HCT116 (cell line): ENCODE data around the gene NKTR.

Experiments
- POLR2A ChIP-seq: IDR thresholded peaks from 2 replicates; pipeline ENCODE4 v1.7.0; 2011; ENCODE audit warnings: borderline replicate concordance; ENCODE audit not compliant: insufficient read depth, insufficient read length; ENCODE audit errors: extremely low read depth
- TF ChIP-seq, protein P1 (sequence below), 3 experiments: fragments of 200-600 bp in 1 of 3; sonication (generic) in 1 of 3; IDR thresholded peaks in 2 of 3; conservative IDR thresholded peaks in 1 of 3; 2 replicates each; pipeline ENCODE4 v1.5.1; 2012 to 2017; ENCODE audit warnings: low read depth in 2 of 3, low read length in 2 of 3, antibody characterized with exemption in 1 of 3, borderline replicate concordance in 1 of 3, control low read depth in 1 of 3, mild to moderate bottlenecking in 1 of 3, mixed read lengths in 1 of 3, mixed run types in 1 of 3, moderate library complexity in 1 of 3; ENCODE audit not compliant: insufficient read depth in 1 of 3

DNA sequence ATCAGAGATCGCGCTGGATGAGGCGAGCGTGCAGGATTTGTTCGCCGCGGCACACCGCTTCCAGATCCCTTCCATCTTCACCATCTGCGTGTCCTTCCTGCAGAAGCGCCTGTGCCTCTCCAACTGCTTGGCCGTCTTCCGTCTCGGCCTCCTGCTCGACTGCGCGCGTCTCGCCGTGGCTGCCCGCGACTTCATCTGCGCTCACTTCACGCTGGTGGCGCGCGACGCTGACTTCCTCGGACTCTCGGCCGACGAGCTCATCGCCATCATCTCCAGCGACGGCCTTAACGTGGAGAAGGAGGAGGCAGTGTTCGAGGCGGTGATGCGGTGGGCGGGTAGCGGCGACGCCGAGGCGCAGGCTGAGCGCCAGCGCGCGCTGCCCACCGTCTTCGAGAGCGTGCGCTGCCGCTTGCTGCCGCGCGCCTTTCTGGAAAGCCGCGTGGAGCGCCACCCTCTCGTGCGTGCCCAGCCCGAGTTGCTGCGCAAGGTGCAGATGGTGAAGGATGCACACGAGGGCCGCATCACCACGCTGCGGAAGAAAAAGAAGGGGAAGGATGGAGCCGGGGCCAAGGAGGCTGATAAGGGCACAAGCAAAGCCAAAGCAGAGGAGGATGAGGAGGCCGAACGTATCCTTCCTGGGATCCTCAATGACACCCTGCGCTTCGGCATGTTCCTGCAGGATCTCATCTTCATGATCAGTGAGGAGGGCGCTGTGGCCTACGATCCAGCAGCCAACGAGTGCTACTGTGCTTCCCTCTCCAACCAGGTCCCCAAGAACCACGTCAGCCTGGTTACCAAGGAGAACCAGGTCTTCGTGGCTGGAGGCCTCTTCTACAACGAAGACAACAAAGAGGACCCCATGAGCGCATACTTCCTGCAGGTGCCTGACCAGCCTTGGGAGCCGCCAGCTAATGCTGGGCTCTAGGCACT is 85.7 kb downstream of the NKTR start:
- TF ChIP-seq, protein P1, sequence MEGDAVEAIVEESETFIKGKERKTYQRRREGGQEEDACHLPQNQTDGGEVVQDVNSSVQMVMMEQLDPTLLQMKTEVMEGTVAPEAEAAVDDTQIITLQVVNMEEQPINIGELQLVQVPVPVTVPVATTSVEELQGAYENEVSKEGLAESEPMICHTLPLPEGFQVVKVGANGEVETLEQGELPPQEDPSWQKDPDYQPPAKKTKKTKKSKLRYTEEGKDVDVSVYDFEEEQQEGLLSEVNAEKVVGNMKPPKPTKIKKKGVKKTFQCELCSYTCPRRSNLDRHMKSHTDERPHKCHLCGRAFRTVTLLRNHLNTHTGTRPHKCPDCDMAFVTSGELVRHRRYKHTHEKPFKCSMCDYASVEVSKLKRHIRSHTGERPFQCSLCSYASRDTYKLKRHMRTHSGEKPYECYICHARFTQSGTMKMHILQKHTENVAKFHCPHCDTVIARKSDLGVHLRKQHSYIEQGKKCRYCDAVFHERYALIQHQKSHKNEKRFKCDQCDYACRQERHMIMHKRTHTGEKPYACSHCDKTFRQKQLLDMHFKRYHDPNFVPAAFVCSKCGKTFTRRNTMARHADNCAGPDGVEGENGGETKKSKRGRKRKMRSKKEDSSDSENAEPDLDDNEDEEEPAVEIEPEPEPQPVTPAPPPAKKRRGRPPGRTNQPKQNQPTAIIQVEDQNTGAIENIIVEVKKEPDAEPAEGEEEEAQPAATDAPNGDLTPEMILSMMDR (IDR thresholded peaks at IDR 0.05 in 2 of 3, conservative IDR thresholded peaks at IDR 0.05 in 1 of 3; ENCODE audit: borderline replicate concordance in 1 of 3, insufficient read depth in 1 of 3, low read depth in 2 of 3, low read length in 2 of 3): no peak
- TF ChIP-seq POLR2A: no peak
